Peyer's patch (tissue), 4 donors: ENCODE data around the gene TDP1.

ENCODE experiments used
- POLR2A ChIP-seq, 2 donors: fragments of 450-650 bp; IDR thresholded peaks; one replicate each; pipeline ENCODE4 v1.5.1; 2017; ENCODE audit warnings: antibody characterized with exemption in 2 of 2, mild to moderate bottlenecking in 2 of 2, moderate library complexity in 2 of 2
- TF ChIP-seq, protein P1 (sequence below), 6 experiments: fragments of 450-650 bp in 4 of 6; fragments of 200-600 bp in 2 of 6; sonication (generic) in 1 of 6; IDR thresholded peaks; one replicate each; pipeline ENCODE4 v1.5.1; 2017 to 2019; ENCODE audit warnings: antibody characterized with exemption in 6 of 6, mild to moderate bottlenecking in 3 of 6, moderate library complexity in 1 of 6

DNA sequence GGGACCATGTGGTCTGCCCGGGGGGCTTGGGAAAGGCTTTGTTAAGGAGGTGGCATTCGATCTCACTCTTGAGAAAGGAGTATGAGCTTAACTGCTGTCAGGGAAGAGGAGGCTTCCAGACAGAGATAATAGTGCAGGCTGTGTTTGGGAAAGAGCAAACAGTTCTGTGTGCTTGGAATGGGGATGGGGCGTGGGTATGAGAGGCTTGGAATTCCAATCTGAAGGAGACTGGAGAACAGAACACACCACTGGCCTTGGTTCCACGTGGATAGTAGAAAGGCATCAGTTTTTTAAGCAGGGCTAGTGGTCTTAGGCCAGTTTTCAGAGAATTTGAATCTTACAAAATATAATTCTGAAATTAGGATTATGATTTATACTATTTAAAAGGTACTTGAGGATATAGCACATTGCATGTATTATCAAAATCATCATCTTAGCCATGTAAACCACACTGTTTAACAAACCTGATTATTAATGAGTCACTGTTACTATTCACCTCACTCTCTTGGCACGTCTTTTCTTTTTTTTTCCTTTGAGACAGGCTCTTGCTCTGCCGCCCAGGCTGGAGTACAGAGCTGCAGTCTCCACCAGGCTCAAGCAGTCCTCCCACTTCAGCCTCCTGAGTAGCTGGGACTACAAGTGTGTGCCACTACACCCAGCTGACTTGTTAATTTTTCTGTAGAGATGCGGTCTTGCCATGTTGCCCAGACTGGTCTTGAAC, 67.6 kb downstream of the TDP1 start:
- no peak for TF ChIP-seq POLR2A (IDR thresholded peaks at IDR 0.05)
- TF ChIP-seq, protein P1, sequence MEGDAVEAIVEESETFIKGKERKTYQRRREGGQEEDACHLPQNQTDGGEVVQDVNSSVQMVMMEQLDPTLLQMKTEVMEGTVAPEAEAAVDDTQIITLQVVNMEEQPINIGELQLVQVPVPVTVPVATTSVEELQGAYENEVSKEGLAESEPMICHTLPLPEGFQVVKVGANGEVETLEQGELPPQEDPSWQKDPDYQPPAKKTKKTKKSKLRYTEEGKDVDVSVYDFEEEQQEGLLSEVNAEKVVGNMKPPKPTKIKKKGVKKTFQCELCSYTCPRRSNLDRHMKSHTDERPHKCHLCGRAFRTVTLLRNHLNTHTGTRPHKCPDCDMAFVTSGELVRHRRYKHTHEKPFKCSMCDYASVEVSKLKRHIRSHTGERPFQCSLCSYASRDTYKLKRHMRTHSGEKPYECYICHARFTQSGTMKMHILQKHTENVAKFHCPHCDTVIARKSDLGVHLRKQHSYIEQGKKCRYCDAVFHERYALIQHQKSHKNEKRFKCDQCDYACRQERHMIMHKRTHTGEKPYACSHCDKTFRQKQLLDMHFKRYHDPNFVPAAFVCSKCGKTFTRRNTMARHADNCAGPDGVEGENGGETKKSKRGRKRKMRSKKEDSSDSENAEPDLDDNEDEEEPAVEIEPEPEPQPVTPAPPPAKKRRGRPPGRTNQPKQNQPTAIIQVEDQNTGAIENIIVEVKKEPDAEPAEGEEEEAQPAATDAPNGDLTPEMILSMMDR (IDR thresholded peaks at IDR 0.05) = no peak
